GM19324 (cell line): ENCODE measurements around the gene ARMC9.
"Not testable (repeated sequence)": the region's sequence is repeated elsewhere in the genome, so short reads cannot be mapped to it uniquely, and the experiment has no call there.

ENCODE experiments used
- ATAC-seq: cut with Tn5 transposase; IDR thresholded peaks from one replicate; pipeline ENCODE4 v1.9.1; 2021; ENCODE audit warnings: mild to moderate bottlenecking, moderate library complexity; ENCODE audit not compliant: unreplicated experiment, low FRiP score

The ARMC9 gene

GRCh38 chr2:231335591-231335990 is 137.2 kb downstream of the ARMC9 start:
- ATAC-seq, result no peak

GRCh38 chr2:231336236-231336635 is 137.8 kb downstream of the ARMC9 start:
- ATAC-seq, result no peak

GRCh38 chr2:231336700-231337099 is 138.3 kb downstream of the ARMC9 start:
- ATAC-seq, result no peak

- no peak for ATAC-seq
Measured at GRCh38 chr2:231337807-231338759, 139.7 kb downstream of the ARMC9 start.

- ATAC-seq, result no peak
Measured at GRCh38 chr2:231339316-231339715, 140.9 kb downstream of the ARMC9 start.

- no peak for ATAC-seq
Measured at GRCh38 chr2:231341100-231341499, 142.7 kb downstream of the ARMC9 start.

GRCh38 chr2:231342061-231342711 is 143.8 kb downstream of the ARMC9 start:
- ATAC-seq, result no peak

- no peak for ATAC-seq
Measured at GRCh38 chr2:231343006-231343710, 144.7 kb downstream of the ARMC9 start.

GRCh38 chr2:231343988-231344387 is 145.6 kb downstream of the ARMC9 start:
- no peak for ATAC-seq

GRCh38 chr2:231344851-231345250 is 146.4 kb downstream of the ARMC9 start:
- no peak for ATAC-seq

GRCh38 chr2:231347081-231347480 is 148.7 kb downstream of the ARMC9 start:
- ATAC-seq, result no peak

- ATAC-seq, result no peak
Measured at GRCh38 chr2:231347638-231348037, 149.2 kb downstream of the ARMC9 start.

- no peak for ATAC-seq
Measured at GRCh38 chr2:231348173-231348572, 149.7 kb downstream of the ARMC9 start.

GRCh38 chr2:231348704-231349373 is 150.4 kb downstream of the ARMC9 start:
- ATAC-seq, result no peak

- not testable (repeated sequence) for ATAC-seq
Measured at GRCh38 chr2:231349374-231349735, 150.9 kb downstream of the ARMC9 start.

- ATAC-seq, result no peak
Measured at GRCh38 chr2:231351648-231352047, 153.2 kb downstream of the ARMC9 start.

GRCh38 chr2:231353469-231353868 is 155.0 kb downstream of the ARMC9 start:
- ATAC-seq, result no peak

GRCh38 chr2:231355508-231356465 is 157.4 kb downstream of the ARMC9 start:
- no peak for ATAC-seq

GRCh38 chr2:231356466-231356844 is 158.0 kb downstream of the ARMC9 start:
- ATAC-seq, result no peak

- ATAC-seq, result no peak
Measured at GRCh38 chr2:231357048-231357447, 158.6 kb downstream of the ARMC9 start.
